Iris pigment epithelial cell (primary cell): Measurements from ENCODE around the gene PSMB5.

Experiments used
- DNase-seq: peaks from one replicate; pipeline ENCODE4 v3.0.0-alpha.2; 2011; ENCODE audit warnings: low read depth

Gene PSMB5

DNA sequence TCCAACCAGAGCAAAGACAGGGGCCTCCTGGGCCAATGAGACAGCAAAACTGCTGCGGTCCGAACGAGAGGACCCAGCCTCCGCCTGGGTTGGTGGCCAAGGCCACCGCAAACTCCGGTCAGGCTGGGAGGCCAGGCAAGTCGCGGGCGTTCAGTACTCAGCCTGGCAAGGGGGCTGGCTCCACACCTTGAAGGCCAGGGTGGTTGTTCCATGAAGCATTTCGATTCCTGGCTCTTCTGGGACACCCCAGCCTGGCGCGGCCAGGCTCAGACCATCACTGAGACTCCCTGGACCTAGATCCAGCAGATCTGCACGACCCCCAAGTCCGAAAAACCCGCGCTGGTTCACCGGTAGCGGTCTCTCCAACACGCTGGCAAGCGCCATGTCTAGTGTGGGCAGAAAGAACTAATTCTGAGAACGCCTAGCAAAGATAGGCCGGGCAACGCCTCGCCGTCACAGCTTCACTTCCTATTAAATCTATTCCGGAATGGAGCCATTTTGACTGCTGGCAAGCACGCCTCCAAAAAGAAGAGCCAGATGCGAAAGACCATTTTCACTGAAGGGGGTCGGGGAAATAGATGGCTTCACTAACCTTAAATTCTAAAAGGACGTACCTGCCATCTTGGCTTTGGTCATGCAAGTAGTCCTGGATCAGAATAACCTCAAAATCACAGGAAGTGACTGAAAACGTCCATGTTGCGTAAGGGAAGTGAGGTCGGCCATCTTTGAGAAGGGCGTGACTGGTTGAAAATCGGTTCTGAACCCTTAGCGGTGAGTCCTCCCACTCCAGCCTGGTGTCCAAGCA lies at the start of gene PSMB5:
Gene PSMB5 (minus strand): TSS at position 403 of the 805 bp plus-strand sequence. CDS start 19 bp downstream, at position 384.
- DNase-seq, result peak; percentile 97

DNA sequence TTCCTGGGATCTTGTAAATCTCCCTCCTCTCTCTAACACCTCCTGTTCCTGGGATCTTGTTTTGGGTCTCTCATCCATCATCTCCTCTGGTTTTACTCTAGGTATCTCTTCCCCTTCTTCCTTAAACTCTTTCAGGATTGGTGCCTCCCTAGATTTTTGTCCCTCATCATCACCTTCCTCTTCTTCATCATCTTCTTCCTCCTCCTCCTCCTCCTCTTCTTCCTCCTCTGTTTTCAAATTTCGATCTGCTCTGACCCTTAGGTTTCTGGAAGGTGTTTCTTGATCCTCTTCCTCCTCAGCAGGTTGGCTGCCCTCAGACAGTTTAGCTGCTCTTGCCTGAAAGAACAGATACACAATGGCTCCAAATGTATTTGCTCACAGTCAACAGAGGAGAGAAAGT lies 45.8 kb upstream of the PSMB5 start:
- DNase-seq, result no peak

DNA sequence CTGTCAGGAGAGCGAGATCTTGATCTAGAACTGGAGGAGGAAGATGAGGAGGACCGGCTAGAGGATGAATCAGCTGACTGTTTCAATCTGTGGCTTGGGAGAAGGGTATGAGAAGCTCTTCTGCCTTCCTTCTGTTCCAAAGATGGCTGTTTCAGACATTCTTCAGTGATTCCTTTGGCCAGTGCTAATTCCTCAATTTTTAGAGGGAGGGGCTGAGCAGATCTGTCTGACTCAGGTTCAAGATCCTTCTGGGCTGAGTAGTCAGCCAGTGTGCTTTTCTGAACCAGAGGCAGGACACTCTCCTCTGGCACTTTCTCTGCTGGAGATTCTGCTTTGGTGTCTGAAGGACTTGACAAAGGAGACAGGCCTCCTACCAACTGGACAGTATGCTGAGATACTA lies 45.0 kb upstream of the PSMB5 start:
- peak; percentile 63 for DNase-seq

DNA sequence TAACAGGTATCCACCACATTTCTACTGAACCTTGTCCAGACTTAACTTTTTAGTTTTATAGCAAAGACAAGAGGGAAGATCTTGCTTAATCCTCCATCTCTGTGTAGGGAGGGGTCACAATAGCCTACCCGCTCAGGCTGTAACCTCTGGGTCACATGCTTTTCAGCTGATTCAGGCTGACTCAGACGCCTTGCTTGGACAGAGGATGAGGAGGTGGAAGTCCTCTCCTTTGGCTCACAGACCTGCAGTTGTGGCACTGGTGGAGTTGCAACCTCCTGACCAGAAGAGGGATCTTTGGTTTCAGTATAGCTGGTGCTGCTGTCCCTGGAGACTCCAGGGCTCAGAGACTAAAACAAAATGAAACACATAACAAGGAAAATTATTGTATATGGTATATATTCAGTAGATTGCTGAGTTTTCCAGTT lies 44.0 kb upstream of the PSMB5 start:
- DNase-seq, result peak; percentile 98

DNA sequence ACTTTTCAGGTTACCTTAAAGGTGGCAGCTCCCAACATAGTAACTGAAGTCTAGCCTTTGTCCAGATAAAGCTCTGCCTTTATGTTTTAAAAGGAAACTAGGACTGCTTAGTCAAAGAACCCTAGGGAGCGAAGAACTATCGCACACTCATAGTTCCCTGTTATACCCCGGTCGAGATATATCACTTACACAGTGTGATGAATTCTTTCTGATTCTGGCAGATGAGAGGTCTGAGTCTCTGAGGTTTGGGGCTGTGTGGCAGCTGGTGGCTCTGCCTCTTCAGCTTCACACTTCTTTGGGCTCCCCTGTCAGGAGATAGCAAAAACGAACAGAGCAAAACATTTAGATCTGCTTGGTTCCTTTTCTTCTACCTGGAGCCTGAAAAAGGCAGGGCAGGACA lies 43.3 kb upstream of the PSMB5 start:
- no peak for DNase-seq

DNA sequence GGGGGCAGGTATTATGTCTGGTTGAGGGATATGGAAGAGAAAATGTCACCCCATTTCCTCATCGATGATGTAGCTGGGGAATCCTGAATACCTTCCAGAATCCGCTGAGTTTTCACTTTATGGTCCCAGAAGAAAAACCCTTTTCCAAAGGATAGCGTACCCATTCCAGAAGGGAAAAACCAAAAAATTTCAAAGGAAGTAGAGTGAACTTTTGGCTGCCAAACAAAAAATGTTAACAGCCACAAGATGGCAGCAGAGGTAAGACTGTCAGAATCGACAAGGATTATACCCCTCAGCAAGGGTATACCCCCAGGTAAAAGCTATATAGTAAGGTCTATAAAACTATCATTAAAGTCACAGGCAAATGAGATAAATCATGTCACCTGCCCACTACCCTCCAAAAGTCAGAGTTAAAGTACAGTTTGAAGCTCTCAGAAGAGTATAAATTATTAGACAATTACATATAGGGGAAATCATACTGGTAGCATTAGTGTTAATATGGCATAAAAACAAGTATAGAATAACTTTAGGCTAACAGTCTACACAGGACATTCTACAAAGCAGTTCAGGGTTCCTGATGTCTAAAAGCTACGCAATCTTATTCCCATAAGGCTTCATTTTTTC lies 42.2 kb upstream of the PSMB5 start:
- DNase-seq, result no peak

DNA sequence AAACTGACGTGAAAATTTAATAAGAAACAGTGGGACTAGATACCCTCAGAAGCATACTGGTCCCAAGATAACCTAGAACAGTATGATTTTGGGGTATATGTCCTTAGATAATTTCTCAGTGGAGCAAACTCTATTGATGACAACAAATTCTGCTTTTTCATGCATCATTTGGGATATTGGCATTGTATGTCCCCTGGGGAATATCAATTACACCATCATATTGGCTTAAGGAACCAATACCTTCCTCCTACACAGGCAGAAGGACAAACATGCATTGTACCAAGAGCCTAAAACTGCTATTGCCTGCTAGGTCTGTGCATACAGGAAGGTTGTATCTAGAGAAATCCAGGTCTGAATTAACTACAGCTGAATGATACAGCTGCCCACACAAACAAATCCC lies 40.2 kb upstream of the PSMB5 start:
- DNase-seq, result no peak

DNA sequence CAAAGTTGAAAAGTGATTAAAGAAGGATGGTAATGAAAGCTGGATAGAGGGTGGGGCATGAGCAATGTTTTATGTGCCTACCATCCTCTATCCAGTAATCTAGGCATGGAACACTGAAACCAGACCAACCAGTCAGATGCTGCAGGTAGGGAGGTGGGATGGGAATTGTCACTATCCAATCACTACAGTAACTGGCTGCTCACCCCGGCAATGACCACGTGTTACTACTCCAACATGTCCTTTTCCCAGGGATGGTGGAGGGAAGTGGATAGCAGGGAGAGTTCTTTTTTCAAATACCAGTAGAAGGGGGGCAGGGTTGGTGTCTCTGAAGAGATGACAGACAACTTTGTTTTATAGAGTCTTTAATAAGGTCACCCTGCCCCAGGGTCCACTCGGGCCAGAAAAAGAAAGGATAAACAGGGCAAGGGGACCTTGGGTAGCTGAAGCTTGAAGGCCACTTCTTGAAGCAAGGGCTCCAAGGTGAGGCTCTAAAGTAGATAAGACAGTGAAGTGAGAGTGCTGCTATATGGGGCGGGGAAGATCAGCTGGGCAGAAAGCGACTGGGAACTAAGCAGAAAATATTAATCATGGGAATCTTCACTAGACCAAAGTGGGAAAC lies 37.3 kb upstream of the PSMB5 start:
- DNase-seq, result no peak

DNA sequence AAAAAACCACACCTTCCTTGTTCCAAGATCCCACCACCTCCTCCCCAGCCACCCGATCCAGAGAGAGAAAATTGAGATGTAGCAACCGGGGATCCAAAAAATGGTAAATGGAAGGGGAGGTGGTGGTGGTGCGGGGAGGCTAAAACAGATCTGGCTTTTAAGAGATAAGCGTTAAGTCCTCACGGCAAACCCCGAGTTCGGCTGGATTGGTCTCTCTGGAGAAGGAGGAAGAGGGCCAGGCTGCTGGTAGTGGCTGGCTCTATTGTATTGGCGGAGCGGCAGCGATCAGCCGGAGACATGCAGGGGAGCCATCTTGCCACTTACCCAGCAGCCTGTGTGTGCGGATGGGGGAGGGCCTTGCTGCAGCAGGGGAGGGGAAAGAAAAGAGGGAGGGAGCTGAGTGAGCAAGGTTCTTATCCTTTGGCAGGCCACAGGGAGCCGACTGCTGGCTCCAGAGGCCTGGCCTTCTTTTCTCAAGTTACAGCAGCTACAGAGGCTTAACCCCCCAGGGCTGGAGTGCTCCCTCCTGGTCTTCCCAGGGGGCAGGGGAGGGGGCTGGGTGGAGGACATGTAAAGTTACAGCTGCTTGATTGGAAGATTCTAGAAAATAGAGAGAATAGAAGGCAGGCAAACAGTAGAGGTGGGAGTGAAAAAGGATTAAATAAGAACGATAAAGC lies 36.7 kb upstream of the PSMB5 start:
- peak; percentile 98 for DNase-seq

DNA sequence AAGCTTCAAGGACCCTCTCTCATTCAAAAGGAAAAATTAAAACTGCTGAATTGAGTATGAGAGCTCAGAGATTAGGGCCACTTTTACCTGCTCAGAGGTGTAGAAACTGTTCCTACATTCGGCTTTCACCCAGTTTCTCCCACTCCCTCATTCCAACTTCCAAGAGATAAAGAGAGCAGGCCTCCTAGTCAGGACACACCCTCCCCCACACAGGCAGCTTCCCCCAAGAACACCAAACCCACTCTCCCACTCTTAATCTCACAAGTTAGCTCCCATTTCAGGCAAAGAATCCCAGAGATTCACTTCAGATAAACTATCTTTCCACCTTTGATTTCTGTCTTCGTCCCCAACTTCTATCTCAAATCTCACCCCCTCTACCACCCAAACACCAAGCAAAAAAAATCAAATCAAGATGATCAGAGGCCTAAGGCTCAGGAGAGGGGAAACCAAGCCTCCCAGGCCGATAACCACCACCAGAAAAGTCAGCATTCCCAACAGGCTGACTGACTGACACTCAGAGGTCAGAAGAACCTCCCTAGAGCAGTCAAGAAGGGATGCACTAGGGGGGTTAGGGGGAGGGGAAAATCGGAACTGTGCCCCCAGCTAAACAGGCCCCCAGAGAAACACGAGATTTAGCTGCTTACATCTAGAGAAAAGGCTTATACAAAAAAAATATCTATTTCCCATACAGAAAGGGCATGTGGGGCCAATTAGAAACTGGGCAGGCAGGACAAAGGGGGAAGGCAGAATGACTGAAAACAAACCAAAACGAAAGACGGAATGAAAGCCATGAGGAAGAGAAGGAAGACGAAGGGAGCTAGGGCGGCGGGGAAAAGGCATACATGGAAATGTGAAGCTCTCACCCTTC lies 35.8 kb upstream of the PSMB5 start:
- DNase-seq, result no peak

DNA sequence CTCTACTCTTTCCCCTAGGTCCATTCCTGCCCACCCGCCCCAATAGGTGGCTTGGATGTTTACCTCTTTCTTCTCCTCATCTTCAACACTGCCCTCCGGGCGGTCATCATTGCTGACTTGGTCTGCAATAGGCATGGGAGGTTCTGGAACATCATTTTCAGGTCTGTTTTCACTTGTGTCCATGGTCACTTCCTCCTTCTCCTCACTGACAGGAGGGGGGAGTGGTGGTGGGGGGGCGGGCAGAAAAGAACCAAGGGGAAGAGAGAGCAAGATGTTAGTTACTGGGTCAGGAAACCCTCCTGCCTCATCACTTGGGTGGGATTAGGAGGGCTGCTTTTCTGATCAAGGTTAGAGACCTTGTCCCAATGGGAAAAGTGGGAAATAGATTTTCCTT lies 34.7 kb upstream of the PSMB5 start:
- no peak for DNase-seq

DNA sequence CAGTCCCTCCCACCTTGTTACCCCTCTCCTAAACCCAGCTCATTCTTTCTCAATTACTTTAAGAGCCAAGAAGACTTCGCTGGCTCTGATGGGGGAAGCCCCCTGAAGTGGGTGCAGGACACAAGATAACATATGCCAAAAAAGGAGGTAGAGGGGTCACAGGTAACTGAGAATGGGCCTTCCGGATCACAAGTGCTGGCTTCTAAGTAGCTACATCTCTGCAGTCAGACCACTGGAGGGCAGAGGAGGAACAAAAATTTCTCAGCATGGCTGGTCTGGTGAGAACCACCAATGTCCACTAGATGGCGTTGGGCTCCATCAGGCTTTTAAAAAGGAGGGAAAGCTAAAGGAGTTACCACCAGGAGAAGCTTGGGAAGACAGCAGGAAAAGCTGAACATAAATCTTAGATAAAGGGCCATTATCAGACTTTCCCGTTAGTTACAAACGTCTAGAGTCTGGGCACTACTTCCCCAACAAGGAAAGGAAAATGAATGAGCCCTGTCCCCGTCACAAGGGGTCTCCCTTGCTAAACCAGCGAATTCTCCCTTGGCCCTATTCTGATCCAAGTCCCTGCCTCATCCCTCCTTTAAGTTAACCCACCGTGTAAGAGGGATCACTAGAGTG lies 34.2 kb upstream of the PSMB5 start:
- peak; percentile 89 for DNase-seq

DNA sequence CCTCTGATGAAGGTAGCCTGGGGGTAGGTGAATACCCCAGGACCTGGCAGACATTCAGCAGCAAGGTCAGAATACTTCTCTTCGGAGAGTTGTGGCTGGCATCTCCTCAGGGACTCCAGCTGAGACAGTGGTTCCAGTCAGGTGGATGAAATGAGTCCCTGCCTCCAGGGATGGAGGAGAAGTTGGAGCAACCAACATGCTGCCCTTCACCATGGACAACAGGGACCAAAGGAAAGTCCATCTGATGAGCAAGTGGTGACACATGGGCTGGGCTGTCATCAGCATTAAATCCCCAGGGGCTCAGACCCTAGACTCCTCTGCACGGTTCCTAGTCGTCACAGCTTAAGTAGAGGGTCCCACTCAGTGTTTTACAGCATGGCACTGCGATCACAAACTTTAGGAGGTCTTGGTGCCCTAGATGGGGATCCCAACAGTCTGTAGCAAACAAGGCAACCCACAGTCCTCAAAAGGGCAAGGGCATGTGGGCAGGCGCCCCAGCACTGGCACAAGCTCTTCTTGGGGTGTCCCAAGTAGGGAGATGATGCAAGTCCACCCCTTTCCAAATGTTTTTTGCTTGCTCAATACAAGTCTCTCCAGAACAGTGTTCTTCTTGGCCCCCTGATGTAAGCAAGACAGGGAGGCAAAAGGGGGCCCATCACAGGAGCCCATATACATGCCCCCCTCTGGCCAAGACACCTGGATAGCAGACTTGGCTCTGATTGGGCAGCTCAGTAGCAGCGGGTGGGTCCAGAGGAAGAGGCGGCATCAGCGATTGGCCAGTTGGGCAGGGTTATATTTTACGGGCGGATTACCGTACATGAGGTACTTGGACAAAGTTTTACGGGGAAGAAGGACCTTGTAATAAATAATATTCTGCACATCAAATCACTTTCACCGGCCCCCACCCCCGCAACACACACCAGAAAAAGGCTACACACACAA lies 33.4 kb upstream of the PSMB5 start:
- DNase-seq, result no peak

DNA sequence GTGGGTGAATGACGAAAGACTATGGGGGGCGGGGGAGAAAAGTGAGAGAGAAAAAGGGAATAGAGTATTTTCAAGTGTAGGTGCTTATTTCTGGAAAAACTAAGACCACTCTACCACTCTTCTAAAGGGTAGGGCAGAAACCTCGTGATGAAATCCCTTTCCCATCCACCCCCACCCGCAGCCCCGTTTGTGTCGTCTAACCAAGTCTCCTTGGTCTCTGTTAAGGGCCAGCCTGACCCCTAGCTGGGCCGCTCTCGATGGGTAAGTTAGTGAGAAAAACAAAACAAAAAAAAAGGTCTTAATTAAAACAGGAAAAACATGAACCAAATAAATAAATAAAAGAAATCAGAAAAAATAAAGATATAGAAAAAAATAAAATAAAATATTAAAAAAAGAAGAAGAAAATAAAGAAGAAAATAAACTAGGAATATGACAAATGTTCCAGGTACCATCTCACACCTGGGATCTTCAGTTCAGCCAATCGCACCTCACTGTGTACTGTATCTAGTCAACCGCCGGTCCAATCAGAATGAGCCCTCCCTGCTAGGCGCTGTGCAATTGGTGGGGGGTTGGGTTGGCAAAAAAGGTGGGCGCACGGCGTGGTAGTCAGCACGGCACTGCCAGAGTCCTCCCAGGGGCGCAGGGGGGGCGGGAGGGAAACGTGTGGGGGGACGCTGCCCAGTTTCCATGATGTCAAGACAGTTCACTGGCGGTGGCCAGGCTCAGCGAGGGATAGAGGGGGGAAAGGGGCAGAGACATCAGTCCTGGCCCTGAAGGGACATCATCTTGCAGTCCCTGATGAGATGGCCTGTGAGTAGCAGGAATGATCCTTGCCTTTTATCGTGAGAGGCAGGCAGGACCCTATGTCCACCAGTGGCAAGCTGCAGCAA lies 32.4 kb upstream of the PSMB5 start:
- DNase-seq, result no peak

DNA sequence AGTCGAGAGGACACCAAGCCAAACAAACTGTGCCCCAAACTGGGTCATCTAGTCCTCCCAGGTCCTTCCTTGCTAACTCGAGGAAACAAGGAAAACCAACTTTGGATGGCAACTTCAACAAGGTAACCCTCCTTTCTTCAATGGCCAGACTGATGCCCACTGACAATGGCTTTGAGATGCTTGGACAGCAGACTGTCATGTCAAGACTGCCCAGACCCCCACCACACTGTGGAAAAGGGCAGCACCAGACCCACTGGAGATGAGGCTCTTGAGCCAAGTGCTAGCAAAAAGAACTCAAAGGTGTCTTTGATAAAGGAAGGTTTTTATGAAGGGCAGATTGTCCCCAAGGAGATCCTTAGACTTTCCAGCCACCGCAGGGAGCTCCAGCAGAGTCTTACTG lies 31.7 kb upstream of the PSMB5 start:
- no peak for DNase-seq

DNA sequence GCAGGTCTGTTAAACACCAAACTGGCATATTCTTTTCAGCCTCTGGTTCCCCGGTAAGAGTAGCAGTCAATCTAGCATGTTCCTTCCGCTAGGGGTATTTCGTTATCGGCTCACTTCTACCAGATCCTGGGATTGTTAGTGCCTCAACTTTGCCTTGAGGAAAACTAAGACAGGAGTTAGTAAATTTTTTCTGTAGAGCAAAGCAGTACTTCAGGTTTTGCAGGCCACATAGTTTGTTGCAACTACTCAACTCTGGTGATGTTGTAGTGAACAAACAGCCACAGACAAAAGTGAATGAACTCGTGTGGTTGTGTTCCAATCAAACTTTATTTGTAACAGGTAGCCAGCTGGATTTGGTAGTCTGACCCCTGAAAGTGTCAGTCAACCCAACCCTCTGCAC lies 28.9 kb upstream of the PSMB5 start:
- DNase-seq, result no peak

DNA sequence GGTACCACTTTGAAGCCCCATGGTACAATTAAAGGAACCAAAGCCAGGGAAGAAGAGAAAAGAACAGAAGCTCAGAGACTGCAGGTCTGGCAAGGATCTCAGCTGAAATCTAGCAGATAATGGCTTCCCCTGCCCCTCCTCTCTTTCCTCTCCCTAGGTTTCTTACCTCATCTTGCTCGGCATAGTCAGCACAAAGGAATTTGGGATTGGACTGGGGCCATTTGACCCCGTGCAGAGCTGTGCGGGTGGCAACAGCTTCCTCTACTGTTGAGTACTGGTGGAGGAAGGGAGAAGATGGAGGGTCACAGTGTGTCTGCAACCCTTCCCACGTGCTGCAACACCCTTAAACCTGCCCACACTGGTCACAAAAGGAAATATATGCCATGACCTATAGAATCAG lies 27.3 kb upstream of the PSMB5 start:
- peak; percentile 98 for DNase-seq

DNA sequence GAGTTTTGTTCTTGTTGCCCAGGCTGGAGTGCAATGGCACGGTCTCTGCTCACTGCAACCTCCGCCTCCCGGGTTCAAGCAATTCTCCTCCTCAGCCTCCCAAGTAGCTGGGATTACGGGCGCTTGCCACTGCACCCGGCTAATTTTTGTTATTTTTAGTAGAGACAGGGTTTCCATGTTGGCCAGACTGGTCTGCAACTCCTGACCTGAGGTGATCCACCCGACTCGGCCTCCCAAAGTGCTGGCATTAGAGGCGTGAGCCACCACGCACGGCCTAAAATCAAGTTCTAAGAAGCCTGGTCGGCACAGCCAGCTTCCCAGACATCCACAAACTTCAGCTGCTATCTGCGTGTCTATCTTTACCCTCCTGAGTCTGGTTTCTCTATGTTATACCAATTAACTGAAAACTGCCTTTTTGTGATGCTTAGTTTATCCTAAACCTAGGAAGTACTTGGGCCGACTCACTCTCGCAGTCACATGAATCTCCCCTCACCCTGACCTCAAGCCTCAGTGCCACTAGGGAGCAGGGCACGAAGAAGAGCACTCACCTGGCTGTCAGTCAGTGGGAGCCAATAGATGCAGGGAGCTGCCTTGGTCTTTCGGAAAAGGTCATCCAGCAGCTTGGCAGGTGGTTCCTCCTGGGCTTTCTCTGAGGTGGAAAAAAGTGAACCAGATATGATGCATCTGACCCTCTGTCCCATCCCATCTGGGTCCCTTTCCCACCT lies 26.0 kb upstream of the PSMB5 start:
- no peak for DNase-seq
